ENCODE measurements around the gene SLX4IP. TPM values are rescaled to one million over a fixed set of nuclear protein-coding genes. Genes with fewer than 3 reads are reported as not detected.

Gene SLX4IP
- total and polyA plus RNA-seq, 2 of the 13 experiments (the other 11 are each of a cell fraction or from before 2014, with no cell fraction given), result 3.6 to 7.3 TPM

DNA sequence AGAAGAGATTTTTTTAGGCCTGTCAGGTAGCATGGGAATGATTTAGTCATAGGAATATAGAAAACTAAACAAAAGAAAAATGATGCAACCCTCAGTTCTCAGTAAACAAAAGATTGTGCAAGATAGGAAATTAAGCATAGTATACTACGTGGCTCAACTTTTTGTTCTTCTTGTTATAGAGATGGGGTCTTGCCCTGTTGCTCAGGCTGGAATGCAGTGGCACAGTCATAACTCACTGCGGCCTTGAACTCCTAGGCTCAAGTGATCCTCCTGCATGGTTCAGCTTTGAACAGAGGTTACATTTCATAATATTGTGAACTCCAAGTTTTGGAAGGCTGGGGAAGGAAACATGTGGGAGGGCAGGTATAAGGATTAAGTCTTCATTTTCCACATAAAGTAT, 28.5 kb downstream of the SLX4IP start (continued):
- TF ChIP-seq, protein P1, sequence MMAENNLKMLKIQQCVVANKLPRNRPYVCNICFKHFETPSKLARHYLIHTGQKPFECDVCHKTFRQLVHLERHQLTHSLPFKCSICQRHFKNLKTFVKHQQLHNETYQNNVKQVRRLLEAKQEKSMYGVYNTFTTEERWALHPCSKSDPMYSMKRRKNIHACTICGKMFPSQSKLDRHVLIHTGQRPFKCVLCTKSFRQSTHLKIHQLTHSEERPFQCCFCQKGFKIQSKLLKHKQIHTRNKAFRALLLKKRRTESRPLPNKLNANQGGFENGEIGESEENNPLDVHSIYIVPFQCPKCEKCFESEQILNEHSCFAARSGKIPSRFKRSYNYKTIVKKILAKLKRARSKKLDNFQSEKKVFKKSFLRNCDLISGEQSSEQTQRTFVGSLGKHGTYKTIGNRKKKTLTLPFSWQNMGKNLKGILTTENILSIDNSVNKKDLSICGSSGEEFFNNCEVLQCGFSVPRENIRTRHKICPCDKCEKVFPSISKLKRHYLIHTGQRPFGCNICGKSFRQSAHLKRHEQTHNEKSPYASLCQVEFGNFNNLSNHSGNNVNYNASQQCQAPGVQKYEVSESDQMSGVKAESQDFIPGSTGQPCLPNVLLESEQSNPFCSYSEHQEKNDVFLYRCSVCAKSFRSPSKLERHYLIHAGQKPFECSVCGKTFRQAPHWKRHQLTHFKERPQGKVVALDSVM (CRISPR knock-in tag; IDR thresholded peaks at IDR 0.05), result no peak
- TF ChIP-seq NRL (CRISPR knock-in tag; IDR thresholded peaks at IDR 0.05; ENCODE audit: borderline replicate concordance) (no peak), RXRB (CRISPR knock-in tag; IDR thresholded peaks at IDR 0.05; ENCODE audit: borderline replicate concordance) (0 out of 2 replicates have a peak, but pooled peaks have one; percentile 28), NFYC (CRISPR knock-in tag; IDR thresholded peaks at IDR 0.05) (no peak), ZNF253 (CRISPR knock-in tag; IDR thresholded peaks at IDR 0.05; ENCODE audit: borderline replicate concordance) (no peak), ZNF20 (CRISPR knock-in tag; IDR thresholded peaks at IDR 0.05) (no peak), ZNF746 (CRISPR knock-in tag; IDR thresholded peaks at IDR 0.05) (no peak), RBAK (CRISPR knock-in tag; IDR thresholded peaks at IDR 0.05) (no peak), SETDB1 (CRISPR knock-in tag; IDR thresholded peaks at IDR 0.05; ENCODE audit: borderline replicate concordance) (peak; percentile 93), ZNF446 (CRISPR knock-in tag; IDR thresholded peaks at IDR 0.05) (no peak), FOXA1 (IDR thresholded peaks at IDR 0.05) (no peak), FOXA1 (CRISPR knock-in tag; IDR thresholded peaks at IDR 0.05) (peak; percentile 72; the same call in 1 of the 2 replicates), ZNF33A (CRISPR knock-in tag; IDR thresholded peaks at IDR 0.05; ENCODE audit: borderline replicate concordance) (no peak), ZNF207 (IDR thresholded peaks at IDR 0.05; ENCODE audit: borderline replicate concordance) (no peak), ZBTB1 (CRISPR knock-in tag; IDR thresholded peaks at IDR 0.05; ENCODE audit: borderline replicate concordance) (no peak), ZNF749 (CRISPR knock-in tag; IDR thresholded peaks at IDR 0.05; ENCODE audit: borderline replicate concordance) (no peak), ZFP36L1 (CRISPR knock-in tag; IDR thresholded peaks at IDR 0.05) (no peak), KDM1A (CRISPR knock-in tag; IDR thresholded peaks at IDR 0.05) (peak; percentile 44; the same call in 1 of the 2 replicates), ZNF496 (CRISPR knock-in tag; IDR thresholded peaks at IDR 0.05; ENCODE audit: insufficient replicate concordance) (no peak), RBM39 (IDR thresholded peaks at IDR 0.05; ENCODE audit: low read depth, low read length, poor library complexity, severe bottlenecking) (no peak), AGO2 (optimal IDR thresholded peaks at IDR 0.05; ENCODE audit: low read depth, low read length) (no peak)
- TF ChIP-seq, protein P2, sequence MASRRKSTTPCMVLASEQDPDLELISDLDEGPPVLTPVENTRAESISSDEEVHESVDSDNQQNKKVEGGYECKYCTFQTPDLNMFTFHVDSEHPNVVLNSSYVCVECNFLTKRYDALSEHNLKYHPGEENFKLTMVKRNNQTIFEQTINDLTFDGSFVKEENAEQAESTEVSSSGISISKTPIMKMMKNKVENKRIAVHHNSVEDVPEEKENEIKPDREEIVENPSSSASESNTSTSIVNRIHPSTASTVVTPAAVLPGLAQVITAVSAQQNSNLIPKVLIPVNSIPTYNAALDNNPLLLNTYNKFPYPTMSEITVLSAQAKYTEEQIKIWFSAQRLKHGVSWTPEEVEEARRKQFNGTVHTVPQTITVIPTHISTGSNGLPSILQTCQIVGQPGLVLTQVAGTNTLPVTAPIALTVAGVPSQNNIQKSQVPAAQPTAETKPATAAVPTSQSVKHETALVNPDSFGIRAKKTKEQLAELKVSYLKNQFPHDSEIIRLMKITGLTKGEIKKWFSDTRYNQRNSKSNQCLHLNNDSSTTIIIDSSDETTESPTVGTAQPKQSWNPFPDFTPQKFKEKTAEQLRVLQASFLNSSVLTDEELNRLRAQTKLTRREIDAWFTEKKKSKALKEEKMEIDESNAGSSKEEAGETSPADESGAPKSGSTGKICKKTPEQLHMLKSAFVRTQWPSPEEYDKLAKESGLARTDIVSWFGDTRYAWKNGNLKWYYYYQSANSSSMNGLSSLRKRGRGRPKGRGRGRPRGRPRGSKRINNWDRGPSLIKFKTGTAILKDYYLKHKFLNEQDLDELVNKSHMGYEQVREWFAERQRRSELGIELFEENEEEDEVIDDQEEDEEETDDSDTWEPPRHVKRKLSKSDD (CRISPR knock-in tag; IDR thresholded peaks at IDR 0.05; ENCODE audit: low read depth), result no peak
- TF ChIP-seq, protein P3, sequence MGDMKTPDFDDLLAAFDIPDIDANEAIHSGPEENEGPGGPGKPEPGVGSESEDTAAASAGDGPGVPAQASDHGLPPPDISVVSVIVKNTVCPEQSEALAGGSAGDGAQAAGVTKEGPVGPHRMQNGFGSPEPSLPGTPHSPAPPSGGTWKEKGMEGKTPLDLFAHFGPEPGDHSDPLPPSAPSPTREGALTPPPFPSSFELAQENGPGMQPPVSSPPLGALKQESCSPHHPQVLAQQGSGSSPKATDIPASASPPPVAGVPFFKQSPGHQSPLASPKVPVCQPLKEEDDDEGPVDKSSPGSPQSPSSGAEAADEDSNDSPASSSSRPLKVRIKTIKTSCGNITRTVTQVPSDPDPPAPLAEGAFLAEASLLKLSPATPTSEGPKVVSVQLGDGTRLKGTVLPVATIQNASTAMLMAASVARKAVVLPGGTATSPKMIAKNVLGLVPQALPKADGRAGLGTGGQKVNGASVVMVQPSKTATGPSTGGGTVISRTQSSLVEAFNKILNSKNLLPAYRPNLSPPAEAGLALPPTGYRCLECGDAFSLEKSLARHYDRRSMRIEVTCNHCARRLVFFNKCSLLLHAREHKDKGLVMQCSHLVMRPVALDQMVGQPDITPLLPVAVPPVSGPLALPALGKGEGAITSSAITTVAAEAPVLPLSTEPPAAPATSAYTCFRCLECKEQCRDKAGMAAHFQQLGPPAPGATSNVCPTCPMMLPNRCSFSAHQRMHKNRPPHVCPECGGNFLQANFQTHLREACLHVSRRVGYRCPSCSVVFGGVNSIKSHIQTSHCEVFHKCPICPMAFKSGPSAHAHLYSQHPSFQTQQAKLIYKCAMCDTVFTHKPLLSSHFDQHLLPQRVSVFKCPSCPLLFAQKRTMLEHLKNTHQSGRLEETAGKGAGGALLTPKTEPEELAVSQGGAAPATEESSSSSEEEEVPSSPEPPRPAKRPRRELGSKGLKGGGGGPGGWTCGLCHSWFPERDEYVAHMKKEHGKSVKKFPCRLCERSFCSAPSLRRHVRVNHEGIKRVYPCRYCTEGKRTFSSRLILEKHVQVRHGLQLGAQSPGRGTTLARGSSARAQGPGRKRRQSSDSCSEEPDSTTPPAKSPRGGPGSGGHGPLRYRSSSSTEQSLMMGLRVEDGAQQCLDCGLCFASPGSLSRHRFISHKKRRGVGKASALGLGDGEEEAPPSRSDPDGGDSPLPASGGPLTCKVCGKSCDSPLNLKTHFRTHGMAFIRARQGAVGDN (CRISPR knock-in tag; IDR thresholded peaks at IDR 0.05), result no peak
